H9 (cell line): ENCODE measurements around the gene SRGAP1. TPM values are rescaled to one million over a fixed set of nuclear protein-coding genes. Genes with fewer than 3 reads are reported as not detected.

Experiments
- DNase-seq: peaks from one replicate; pipeline ENCODE4 v3.0.0-alpha.2; 2017
- H2AFZ ChIP-seq: one replicate; pipeline ENCODE4 v1.6.1; 2013; ENCODE audit warnings: mild to moderate bottlenecking, low read length, control low read depth, moderate library complexity
- H2AK5ac ChIP-seq: 2 replicates; pipeline ENCODE4 v1.6.1; 2013; ENCODE audit warnings: low read length, control low read depth, mixed read lengths; ENCODE audit not compliant: insufficient read length
- H2BK120ac ChIP-seq: one replicate; pipeline ENCODE4 v1.6.1; 2013; ENCODE audit warnings: low read depth, mild to moderate bottlenecking, low read length, control low read depth, inconsistent platforms; ENCODE audit not compliant: poor library complexity, severe bottlenecking
- H2BK12ac ChIP-seq: 2 replicates; pipeline ENCODE4 v1.6.1; 2013; ENCODE audit warnings: low read length, control low read depth, mixed read lengths, low read depth; ENCODE audit not compliant: insufficient read length
- H2BK15ac ChIP-seq: 2 replicates; pipeline ENCODE4 v1.6.1; 2013; ENCODE audit warnings: low read depth, low read length, control low read depth
- H2BK20ac ChIP-seq: one replicate; pipeline ENCODE4 v1.6.1; 2013; ENCODE audit warnings: low read depth, mild to moderate bottlenecking, low read length, control low read depth, inconsistent platforms; ENCODE audit not compliant: poor library complexity, severe bottlenecking
- H2BK5ac ChIP-seq: 2 replicates; pipeline ENCODE4 v1.6.1; 2013; ENCODE audit warnings: low read length, control low read depth, mixed read lengths; ENCODE audit not compliant: insufficient read length
- H3K14ac ChIP-seq: 2 replicates; pipeline ENCODE4 v1.6.1; 2013; ENCODE audit warnings: low read length, control low read depth; ENCODE audit not compliant: insufficient read depth
- H3K18ac ChIP-seq: 2 replicates; pipeline ENCODE4 v1.6.1; 2013; ENCODE audit warnings: low read depth, mild to moderate bottlenecking, mixed read lengths, low read length, control low read depth; ENCODE audit not compliant: insufficient read length
- H3K23ac ChIP-seq: 2 replicates; pipeline ENCODE4 v1.6.1; 2013; ENCODE audit warnings: low read length, control low read depth, mixed read lengths, low read depth; ENCODE audit not compliant: insufficient read length
- H3K23me2 ChIP-seq: 2 replicates; pipeline ENCODE4 v1.6.1; 2013; ENCODE audit warnings: low read depth, mild to moderate bottlenecking, mixed read lengths, low read length, control low read depth; ENCODE audit not compliant: insufficient read length, poor library complexity, severe bottlenecking
- H3K27ac ChIP-seq: 2 replicates; pipeline ENCODE4 v1.5.1; 2013; ENCODE audit warnings: low read length, control low read depth, mixed read lengths, low read depth; ENCODE audit not compliant: insufficient read length
- H3K27me3 ChIP-seq: 2 replicates; pipeline ENCODE4 v1.6.1; 2013; ENCODE audit warnings: low read length, control low read depth, inconsistent platforms; ENCODE audit not compliant: insufficient read depth
- H3K4ac ChIP-seq: 2 replicates; pipeline ENCODE4 v1.6.1; 2013; ENCODE audit warnings: low read depth, mild to moderate bottlenecking, control low read depth, inconsistent platforms, low read length, moderate library complexity
- H3K4me1 ChIP-seq: 2 replicates; pipeline ENCODE4 v1.6.1; 2013; ENCODE audit warnings: low read length, control low read depth, inconsistent platforms; ENCODE audit not compliant: insufficient read depth
- H3K4me2 ChIP-seq: 2 replicates; pipeline ENCODE4 v1.6.1; 2013; ENCODE audit warnings: low read length, control low read depth, mixed read lengths; ENCODE audit not compliant: insufficient read length, insufficient read depth
- H3K56ac ChIP-seq: 2 replicates; pipeline ENCODE4 v1.6.1; 2013; ENCODE audit warnings: low read depth, mild to moderate bottlenecking, mixed read lengths, low read length, control low read depth; ENCODE audit not compliant: insufficient read length
- H3K79me1 ChIP-seq: 2 replicates; pipeline ENCODE4 v1.6.1; 2013; ENCODE audit warnings: low read depth, mild to moderate bottlenecking, moderate library complexity, low read length, control low read depth, inconsistent platforms; ENCODE audit not compliant: insufficient read depth, poor library complexity, severe bottlenecking
- H3K79me2 ChIP-seq: 2 replicates; pipeline ENCODE4 v1.6.1; 2013; ENCODE audit warnings: low read length, control low read depth, inconsistent platforms; ENCODE audit not compliant: insufficient read depth
- H3K9ac ChIP-seq: 2 replicates; pipeline ENCODE4 v1.6.1; 2013; ENCODE audit warnings: low read length, control low read depth, mixed read lengths; ENCODE audit not compliant: insufficient read length; ENCODE audit errors: extremely low read depth
- H3K9me3 ChIP-seq: one replicate; pipeline ENCODE4 v1.6.1; 2013; ENCODE audit warnings: low read depth, low read length, inconsistent platforms; ENCODE audit not compliant: control insufficient read depth
- H3T11ph ChIP-seq: one replicate; pipeline ENCODE4 v1.6.1; 2013; ENCODE audit warnings: mild to moderate bottlenecking, low read length, control low read depth, inconsistent platforms
- H4K20me1 ChIP-seq: one replicate; pipeline ENCODE4 v1.6.1; 2013; ENCODE audit not compliant: control insufficient read depth, insufficient read length, insufficient read depth
- H4K5ac ChIP-seq: 2 replicates; pipeline ENCODE4 v1.6.1; 2013; ENCODE audit warnings: low read depth, mild to moderate bottlenecking, mixed read lengths, low read length, control low read depth; ENCODE audit not compliant: insufficient read length
- H4K8ac ChIP-seq: replicated peaks from 2 replicates; pipeline ENCODE4 v1.6.1; 2013; ENCODE audit warnings: low read length, control low read depth, mixed read lengths, low read depth; ENCODE audit not compliant: insufficient read length
- H4K91ac ChIP-seq: 2 replicates; pipeline ENCODE4 v1.6.1; 2013; ENCODE audit warnings: low read depth, mild to moderate bottlenecking, moderate library complexity, mixed read lengths, low read length, control low read depth; ENCODE audit not compliant: insufficient read length
- H3K27ac Mint-ChIP-seq, 3 experiments: 2 replicates in 2 of 3; 3 replicates in 1 of 3; pipeline ENCODE4 v1.8.0; 2020 to 2021; ENCODE audit warnings: mixed read lengths in 3 of 3, mild to moderate bottlenecking in 1 of 3, moderate library complexity in 1 of 3
- H3K27me3 Mint-ChIP-seq: 2 replicates; pipeline ENCODE4 v1.8.0; 2021; ENCODE audit warnings: low read depth, mild to moderate bottlenecking, moderate library complexity, mixed read lengths
- H3K36me3 Mint-ChIP-seq, 3 experiments: 2 replicates in 2 of 3; 3 replicates in 1 of 3; pipeline ENCODE4 v1.8.0; 2020 to 2021; ENCODE audit warnings: low read depth in 3 of 3, mixed read lengths in 3 of 3; ENCODE audit not compliant: insufficient read depth in 1 of 3
- H3K4me1 Mint-ChIP-seq, 2 experiments: 2 replicates each; pipeline ENCODE4 v1.8.0; 2020; ENCODE audit warnings: mixed read lengths in 2 of 2
- H3K4me3 Mint-ChIP-seq, 2 experiments: 2 replicates in 1 of 2; 3 replicates in 1 of 2; pipeline ENCODE4 v1.8.0; 2020 to 2021; ENCODE audit warnings: mild to moderate bottlenecking in 2 of 2, mixed read lengths in 2 of 2, moderate library complexity in 1 of 2
- H3K9me3 Mint-ChIP-seq, 2 experiments: 2 replicates in 1 of 2; 3 replicates in 1 of 2; pipeline ENCODE4 v1.8.0; 2020; ENCODE audit warnings: mild to moderate bottlenecking in 2 of 2, mixed read lengths in 2 of 2, moderate library complexity in 1 of 2
- WGBS: extraction: QIAGEN DNeasy Blood & Tissue Kit; methylation state at CpG from one replicate; pipeline ENCODE4 v1.1.7; 2013; ENCODE audit warnings: missing lambda C conversion rate, low lambda C conversion rate, mixed read lengths; ENCODE audit not compliant: insufficient read length; ENCODE audit errors: extremely low coverage; 5-methylcytosine and 5-hydroxymethylcytosine counted together
- total RNA-seq: library from RNA; stranded (reverse); gene quantifications from 2 replicates; pipeline ENCODE4 v1.2.1, GENCODE V29; 2021
- TF ChIP-seq, protein P1 (sequence below): fragments of 200-600 bp; sonication (generic); conservative IDR thresholded peaks from 3 replicates; pipeline ENCODE4 v1.8.0; 2021; ENCODE audit warnings: antibody characterized with exemption, mild to moderate bottlenecking

SRGAP1 gene
- total RNA-seq, 1 experiment from 2014 or later: 4.8 TPM

DNA sequence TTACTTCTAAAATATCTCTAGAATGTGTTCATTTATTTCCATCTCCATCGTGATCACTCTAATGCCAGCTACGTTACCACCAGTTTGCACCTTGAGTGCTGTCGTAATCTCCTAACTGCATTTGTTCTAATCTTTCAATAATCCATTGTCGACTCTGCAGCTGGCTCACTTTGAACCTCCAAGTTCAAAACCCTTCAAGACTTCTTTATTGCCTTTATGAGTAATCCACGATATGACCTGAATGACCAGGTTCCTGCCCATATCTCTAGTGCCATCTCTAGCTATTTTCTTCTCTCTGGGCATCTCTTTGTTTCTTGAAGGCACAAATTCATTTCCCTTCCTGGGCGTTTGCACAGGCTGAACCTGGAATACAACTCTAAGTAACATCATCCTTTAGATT is 76.7 kb downstream of the SRGAP1 start:
- H3K18ac ChIP-seq: no peak overlapping the region
- H3K4me1 ChIP-seq: peaks cover 8% of the 10 kb centered on the region; the same call in 1 of the 2 replicates
- no peaks in the 10 kb centered on the region for H3K36me3 Mint-ChIP-seq
- no peak overlapping the region for H4K5ac ChIP-seq
- H4K8ac ChIP-seq: no peak overlapping the region
- H2BK20ac ChIP-seq: no peak overlapping the region
- H3K4me1 Mint-ChIP-seq: peaks cover 18 to 19% of the 10 kb centered on the region in 2 experiments
- no peaks in the 10 kb centered on the region for H3K23me2 ChIP-seq
- no peak overlapping the region for H2AFZ ChIP-seq
- WGBS: no CpG with 5 or more reads among the region's 6 CpGs
- H3K14ac ChIP-seq: no peak overlapping the region
- H3K27me3 Mint-ChIP-seq: no peaks in the 10 kb centered on the region
- H4K20me1 ChIP-seq: no peaks in the 10 kb centered on the region
- H3K27me3 ChIP-seq: no peaks in the 10 kb centered on the region
- H2BK5ac ChIP-seq: no peak overlapping the region
- H3K4me3 Mint-ChIP-seq: no peak overlapping the region
- no peak overlapping the region for H4K91ac ChIP-seq
- H3K27ac Mint-ChIP-seq: no peak overlapping the region
- no peak overlapping the region for H2BK15ac ChIP-seq
- no peaks in the 10 kb centered on the region for H3K79me2 ChIP-seq
- no peak overlapping the region for H3K9ac ChIP-seq
- no peak overlapping the region for H2BK12ac ChIP-seq
- TF ChIP-seq, protein P1, sequence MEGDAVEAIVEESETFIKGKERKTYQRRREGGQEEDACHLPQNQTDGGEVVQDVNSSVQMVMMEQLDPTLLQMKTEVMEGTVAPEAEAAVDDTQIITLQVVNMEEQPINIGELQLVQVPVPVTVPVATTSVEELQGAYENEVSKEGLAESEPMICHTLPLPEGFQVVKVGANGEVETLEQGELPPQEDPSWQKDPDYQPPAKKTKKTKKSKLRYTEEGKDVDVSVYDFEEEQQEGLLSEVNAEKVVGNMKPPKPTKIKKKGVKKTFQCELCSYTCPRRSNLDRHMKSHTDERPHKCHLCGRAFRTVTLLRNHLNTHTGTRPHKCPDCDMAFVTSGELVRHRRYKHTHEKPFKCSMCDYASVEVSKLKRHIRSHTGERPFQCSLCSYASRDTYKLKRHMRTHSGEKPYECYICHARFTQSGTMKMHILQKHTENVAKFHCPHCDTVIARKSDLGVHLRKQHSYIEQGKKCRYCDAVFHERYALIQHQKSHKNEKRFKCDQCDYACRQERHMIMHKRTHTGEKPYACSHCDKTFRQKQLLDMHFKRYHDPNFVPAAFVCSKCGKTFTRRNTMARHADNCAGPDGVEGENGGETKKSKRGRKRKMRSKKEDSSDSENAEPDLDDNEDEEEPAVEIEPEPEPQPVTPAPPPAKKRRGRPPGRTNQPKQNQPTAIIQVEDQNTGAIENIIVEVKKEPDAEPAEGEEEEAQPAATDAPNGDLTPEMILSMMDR: no peak
- H3K79me1 ChIP-seq: no peaks in the 10 kb centered on the region
- H2AK5ac ChIP-seq: no peak overlapping the region
- no peak for DNase-seq
- no peaks in the 10 kb centered on the region for H3K9me3 Mint-ChIP-seq
- H3K56ac ChIP-seq: no peak overlapping the region
- H3K9me3 ChIP-seq: no peaks in the 10 kb centered on the region
- no peak overlapping the region for H3K27ac ChIP-seq
- H2BK120ac ChIP-seq: no peak overlapping the region
- no peak overlapping the region for H3K23ac ChIP-seq
- no peak overlapping the region for H3K4ac ChIP-seq
- H3K4me2 ChIP-seq: no peak overlapping the region
- no peak overlapping the region for H3T11ph ChIP-seq
